NT2/D1 (cell line): Measurements from ENCODE around the gene SHB.

Source experiments
- DNase-seq: peaks from one replicate; pipeline ENCODE4 v3.0.0-alpha.2; 2011; ENCODE audit warnings: low read depth, low spot score
- H3K27me3 ChIP-seq: 2 replicates; pipeline ENCODE4 v1.6.0; 2011; ENCODE audit warnings: mild to moderate bottlenecking; ENCODE audit not compliant: insufficient read length, insufficient read depth
- H3K36me3 ChIP-seq: 2 replicates; pipeline ENCODE4 v1.6.1; 2011; ENCODE audit warnings: mild to moderate bottlenecking, low read length, mixed read lengths; ENCODE audit not compliant: insufficient read depth, insufficient read length
- H3K4me1 ChIP-seq: 2 replicates; pipeline ENCODE4 v1.5.1; 2011; ENCODE audit not compliant: insufficient read depth, insufficient read length
- H3K4me3 ChIP-seq: 2 replicates; pipeline ENCODE4 v1.5.1; 2011; ENCODE audit warnings: low read depth; ENCODE audit not compliant: insufficient read length
- H3K9ac ChIP-seq: 2 replicates; pipeline ENCODE4 v1.6.0; 2011; ENCODE audit warnings: low read depth; ENCODE audit not compliant: insufficient read length
- H3K9me3 ChIP-seq: 2 replicates; pipeline ENCODE4 v1.5.1; 2011; ENCODE audit warnings: mild to moderate bottlenecking, low read length; ENCODE audit not compliant: insufficient read depth
- SUZ12 ChIP-seq: IDR thresholded peaks from 2 replicates; pipeline ENCODE4 v1.6.1; 2011; ENCODE audit not compliant: insufficient read length, insufficient read depth; ENCODE audit errors: extremely low read depth
- YY1 ChIP-seq: IDR thresholded peaks from 2 replicates; pipeline ENCODE4 v1.6.1; 2011; ENCODE audit not compliant: insufficient read length, insufficient read depth
- ZNF274 ChIP-seq: IDR thresholded peaks from 2 replicates; pipeline ENCODE4 v1.6.1; 2011; ENCODE audit warnings: mild to moderate bottlenecking, low read depth, low read length

SHB gene

DNA sequence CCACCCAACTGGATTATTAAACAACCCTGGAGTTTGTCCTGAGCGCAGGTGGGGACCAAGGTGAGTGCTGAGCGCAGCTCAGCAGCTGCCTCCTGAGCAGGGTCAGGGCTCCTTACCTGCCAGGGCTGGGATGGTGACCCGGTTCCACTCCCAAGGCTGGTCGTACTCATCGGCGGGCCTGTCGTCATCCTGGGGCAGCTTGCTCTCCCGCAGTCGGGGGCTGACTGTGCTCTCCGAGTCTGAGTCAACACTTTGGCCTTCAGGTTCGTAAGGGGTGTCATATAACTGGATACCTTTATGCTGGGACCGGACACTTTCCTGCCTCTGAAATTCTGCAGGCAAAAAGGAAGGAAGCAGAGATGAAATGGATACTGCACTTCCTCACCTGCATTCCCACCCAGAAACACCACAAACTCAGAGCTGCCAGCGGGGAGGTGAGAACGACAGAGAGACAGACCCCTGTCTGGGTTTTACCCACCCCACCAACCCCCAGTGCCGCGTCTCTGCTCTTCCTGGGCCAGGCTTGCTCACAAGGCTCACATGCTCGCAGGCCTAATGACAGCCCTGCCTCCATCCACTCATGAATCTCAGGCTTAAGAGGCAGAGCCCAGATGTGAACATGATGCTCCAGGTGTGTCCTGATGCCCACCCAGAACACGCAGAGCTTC lies 94.4 kb downstream of the SHB start:
- Histone ChIP-seq H3K9me3 (no peaks in the 10 kb centered on the region), H3K36me3 (peaks cover 81% of the 10 kb centered on the region), H3K4me3 (no peak overlapping the region), H3K4me1 (no peaks in the 10 kb centered on the region), H3K27me3 (no peaks in the 10 kb centered on the region), H3K9ac (no peak overlapping the region)
- DNase-seq, result no peak
- TF ChIP-seq YY1, result no peak
- TF ChIP-seq ZNF274, result no peak
- no peak for TF ChIP-seq SUZ12

DNA sequence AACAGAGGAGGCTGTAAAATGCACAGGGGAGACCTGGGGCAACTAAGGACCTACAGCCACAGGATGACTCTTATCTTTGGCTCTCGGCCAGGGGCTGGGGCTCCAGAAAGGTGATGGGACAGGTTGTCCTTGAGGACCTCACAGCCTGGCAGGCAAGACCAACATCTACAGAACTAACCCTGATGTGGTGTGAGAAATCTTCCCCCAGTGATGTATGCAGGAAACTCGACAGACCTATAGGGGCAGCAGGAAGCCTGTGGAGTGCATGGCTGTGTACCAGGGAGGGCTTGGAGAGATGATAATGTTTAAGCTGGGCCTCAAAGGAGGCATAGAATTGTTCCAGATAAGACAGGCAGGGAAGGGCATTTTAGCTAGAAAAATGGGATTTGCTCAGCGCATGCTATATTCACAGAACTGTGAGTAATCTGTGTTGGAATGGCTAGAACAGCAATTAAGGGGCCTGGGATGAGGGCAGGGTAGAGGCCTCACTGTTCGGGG lies 96.6 kb downstream of the SHB start:
- Histone ChIP-seq H3K9ac (no peak overlapping the region), H3K4me3 (no peak overlapping the region), H3K27me3 (no peaks in the 10 kb centered on the region), H3K9me3 (no peaks in the 10 kb centered on the region), H3K36me3 (peaks cover 93% of the 10 kb centered on the region), H3K4me1 (no peaks in the 10 kb centered on the region)
- TF ChIP-seq YY1 (no peak), ZNF274 (no peak), SUZ12 (no peak)
- DNase-seq, result no peak

DNA sequence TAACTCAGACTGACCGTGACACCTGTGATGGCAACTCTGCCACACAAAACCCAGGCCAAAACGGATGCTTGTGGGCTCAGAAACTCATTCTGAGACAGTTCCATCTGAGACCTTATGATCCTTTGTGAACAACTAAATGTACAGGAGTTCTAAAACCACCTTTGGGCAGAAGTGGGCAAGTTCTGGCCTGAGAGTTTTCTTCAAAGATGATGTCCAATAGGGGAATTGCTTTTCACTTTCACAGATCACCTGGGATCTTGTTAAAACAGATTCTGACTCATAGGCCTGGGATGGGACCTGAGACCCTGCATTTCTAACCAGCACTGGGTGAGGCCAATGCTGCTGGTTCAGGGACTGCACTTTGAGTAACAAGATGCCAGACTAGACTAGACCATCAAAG lies 97.3 kb downstream of the SHB start:
- no peak for DNase-seq
- Histone ChIP-seq H3K36me3 (peaks cover 94% of the 10 kb centered on the region), H3K9me3 (no peaks in the 10 kb centered on the region), H3K4me3 (no peak overlapping the region), H3K27me3 (no peaks in the 10 kb centered on the region), H3K9ac (no peak overlapping the region), H3K4me1 (no peaks in the 10 kb centered on the region)
- no peak for TF ChIP-seq YY1

DNA sequence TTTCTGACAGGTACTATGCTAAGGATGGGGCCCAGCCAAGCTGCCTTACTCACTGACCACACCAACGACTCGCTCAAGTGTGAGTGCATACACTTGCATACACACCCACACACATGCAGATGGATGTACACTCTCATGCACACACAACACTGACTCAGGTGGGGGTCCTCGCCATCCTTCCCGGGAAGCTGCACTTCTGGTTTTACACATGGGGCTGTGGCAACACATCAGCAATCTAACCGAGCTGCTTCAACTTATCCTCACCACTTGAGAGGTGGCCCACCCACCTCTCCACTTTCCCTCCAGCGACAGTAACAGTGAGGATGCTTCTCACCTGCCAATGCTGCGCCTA lies 97.9 kb downstream of the SHB start:
- no peak for DNase-seq
- no peak overlapping the region for H3K9ac ChIP-seq
- no peaks in the 10 kb centered on the region for H3K9me3 ChIP-seq
- H3K4me1 ChIP-seq, result no peaks in the 10 kb centered on the region
- TF ChIP-seq YY1, result no peak
- no peak for TF ChIP-seq SUZ12
- no peak for TF ChIP-seq ZNF274
- no peaks in the 10 kb centered on the region for H3K27me3 ChIP-seq
- H3K36me3 ChIP-seq, result peaks cover 93% of the 10 kb centered on the region
- no peak overlapping the region for H3K4me3 ChIP-seq

DNA sequence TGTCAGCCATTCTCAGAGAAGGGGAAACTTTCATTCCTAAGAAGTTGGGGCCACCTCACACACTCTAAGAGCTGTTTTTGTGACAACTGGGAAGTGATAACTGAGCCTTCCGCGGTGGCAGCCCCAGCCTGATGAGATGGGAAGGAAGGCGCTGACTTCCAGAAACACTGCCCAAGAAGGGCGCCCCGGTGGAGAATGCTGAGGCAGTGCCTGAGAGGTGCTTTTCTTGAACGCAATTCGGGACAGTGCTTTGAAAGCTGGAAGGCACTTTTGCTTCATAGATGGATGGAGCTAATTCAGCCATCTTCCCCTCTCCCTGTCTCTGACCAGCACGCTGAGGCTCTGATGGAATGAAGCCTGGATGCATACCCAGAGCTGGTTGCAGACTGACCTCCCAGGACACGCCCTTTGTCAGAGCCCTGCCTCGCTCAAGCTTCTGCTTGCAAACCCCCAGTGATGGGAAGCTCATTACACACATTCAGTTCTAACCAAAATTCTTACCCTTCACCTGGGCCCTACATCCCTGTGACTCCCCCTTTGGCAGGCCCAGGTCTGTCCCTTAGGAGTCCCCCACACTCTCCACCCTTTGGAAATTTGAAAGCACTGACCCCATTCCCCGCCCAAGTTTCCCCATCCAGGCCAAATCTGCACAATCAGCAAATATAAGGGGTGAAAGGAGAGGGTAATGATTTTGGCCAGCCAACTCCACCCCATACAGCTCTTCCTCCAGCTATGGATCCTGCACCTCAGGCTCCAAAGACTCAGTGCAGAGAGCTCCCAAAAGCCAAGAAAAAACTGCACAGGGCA lies 98.5 kb downstream of the SHB start:
- DNase-seq, result no peak
- no peak overlapping the region for H3K4me3 ChIP-seq
- H3K4me1 ChIP-seq, result no peaks in the 10 kb centered on the region
- H3K9me3 ChIP-seq, result no peaks in the 10 kb centered on the region
- TF ChIP-seq SUZ12 (no peak), ZNF274 (no peak), YY1 (no peak)
- H3K36me3 ChIP-seq, result peaks cover 93% of the 10 kb centered on the region
- H3K27me3 ChIP-seq, result no peaks in the 10 kb centered on the region
- H3K9ac ChIP-seq, result no peak overlapping the region

- Histone ChIP-seq H3K36me3 (peaks cover 92% of the 10 kb centered on the region), H3K4me1 (peaks cover 3% of the 10 kb centered on the region), H3K9me3 (no peaks in the 10 kb centered on the region), H3K27me3 (no peaks in the 10 kb centered on the region), H3K4me3 (no peak overlapping the region), H3K9ac (no peak overlapping the region)
- TF ChIP-seq YY1 (no peak), ZNF274 (no peak), SUZ12 (no peak)
- DNase-seq, result no peak
These were observed 99.3 kb downstream of the SHB start for GRCh38 chr9:37969558-37970300.

GRCh38 chr9:37969130-37969529 lies 99.9 kb downstream of the SHB start:
- Histone ChIP-seq H3K4me3 (no peak overlapping the region), H3K27me3 (no peaks in the 10 kb centered on the region), H3K9ac (no peak overlapping the region), H3K4me1 (peaks cover 3% of the 10 kb centered on the region), H3K9me3 (no peaks in the 10 kb centered on the region), H3K36me3 (peaks cover 92% of the 10 kb centered on the region)
- TF ChIP-seq SUZ12 (no peak), YY1 (no peak), ZNF274 (no peak)
- no peak for DNase-seq
